Ecto neural progenitor cell (in vitro differentiated cells): ENCODE data around the gene CLHC1.
"Not testable (repeated sequence)": the region's sequence is repeated elsewhere in the genome, so short reads cannot be mapped to it uniquely, and the experiment has no call there.

ENCODE experiments used
- DNase-seq: peaks from one replicate; pipeline ENCODE4 v3.0.0-alpha.2; 2018; ENCODE audit warnings: low spot score

Gene CLHC1

DNA sequence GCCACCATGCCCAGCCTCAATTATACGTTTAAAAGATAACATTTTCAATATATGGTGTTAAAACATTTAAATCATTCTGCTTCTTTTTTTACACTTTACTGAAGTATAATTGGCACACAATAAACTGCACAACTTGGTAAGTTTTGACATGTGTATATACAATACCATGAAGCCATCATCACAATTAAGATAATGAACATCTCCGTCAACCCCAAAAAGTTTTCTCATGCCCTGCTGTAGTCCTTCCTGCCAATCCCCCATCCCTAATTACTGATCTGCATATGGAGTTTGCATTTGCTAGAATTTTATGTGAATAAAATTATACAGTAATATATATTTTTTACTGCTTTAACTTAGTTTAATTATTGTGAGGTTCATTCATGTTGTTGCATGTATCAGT lies 96.6 kb downstream of the CLHC1 start:
- DNase-seq = no peak

- no peak for DNase-seq
These were observed 97.8 kb downstream of the CLHC1 start for GRCh38 chr2:55134316-55134706.

- no peak for DNase-seq
These were observed 98.4 kb downstream of the CLHC1 start for GRCh38 chr2:55133467-55134315.

- DNase-seq = no peak
These were observed 101.2 kb downstream of the CLHC1 start for GRCh38 chr2:55130849-55131248.

GRCh38 chr2:55126643-55127042 lies 105.5 kb downstream of the CLHC1 start:
- DNase-seq = not testable (repeated sequence)
